Jurkat, Clone E6-1 (cell line): ENCODE data around the gene RNF222.
"Not testable (repeated sequence)": the region's sequence is repeated elsewhere in the genome, so short reads cannot be mapped to it uniquely, and the experiment has no call there.

ENCODE experiments used
- DNase-seq: peaks from one replicate; pipeline ENCODE4 v3.0.0-alpha.2; 2011; ENCODE audit warnings: low read depth, low spot score
- H3K4me3 ChIP-seq: 2 replicates; pipeline ENCODE4 v1.5.1; 2011; ENCODE audit warnings: mild to moderate bottlenecking, low read length, control low read depth, moderate library complexity

Gene RNF222

GRCh38 chr17:8384801-8385378, 12.7 kb downstream of the RNF222 start:
- no peak for DNase-seq
- peak overlapping the region; percentile 98 for H3K4me3 ChIP-seq

DNA sequence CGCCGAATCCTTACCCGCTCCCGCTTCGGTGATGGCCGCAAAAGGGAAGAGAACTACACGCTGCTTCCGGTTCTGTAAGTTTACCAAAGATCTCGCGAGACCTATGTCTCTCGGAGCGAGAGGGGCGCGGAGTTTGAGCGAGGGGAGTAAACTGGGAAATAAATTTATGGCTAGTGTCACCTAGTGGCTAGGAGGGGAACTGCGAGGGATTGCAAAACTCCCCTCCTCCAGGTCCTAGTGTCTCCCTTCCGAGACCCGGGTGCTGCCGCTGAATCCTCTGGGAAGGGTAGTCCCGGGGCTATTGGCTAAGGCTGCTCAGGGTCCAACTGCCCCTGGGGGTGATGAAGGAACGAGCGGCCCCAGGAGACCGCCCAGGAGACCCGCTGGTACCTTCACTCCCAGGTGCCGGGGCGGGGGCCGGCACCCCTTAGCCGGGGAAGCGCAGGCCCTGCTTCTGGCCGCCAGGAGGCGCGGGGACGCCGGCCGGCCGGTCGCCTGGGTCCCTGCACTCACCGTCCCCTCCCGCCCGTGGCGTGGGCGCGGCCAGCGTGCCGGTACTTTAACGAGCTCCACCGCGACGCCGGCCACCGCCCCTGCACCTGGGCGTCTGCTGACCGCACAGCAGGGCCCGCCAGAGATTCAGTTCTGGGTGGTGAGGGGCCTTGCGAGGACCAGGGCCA, 14.3 kb downstream of the RNF222 start, which contains the start of gene RPL26:
Gene RPL26, minus strand, starts transcription at position 51 of the 680 bp plus-strand sequence. CDS start 883 bp downstream, outside the sequence.
- DNase-seq: peak; percentile 98
- peak within 1 kb of the TSS; percentile 98 for H3K4me3 ChIP-seq

GRCh38 chr17:8382880-8383142, 14.8 kb downstream of the RNF222 start:
- peak overlapping the region; percentile 98 for H3K4me3 ChIP-seq
- no peak for DNase-seq

GRCh38 chr17:8382052-8382879, 15.4 kb downstream of the RNF222 start:
- no peak for DNase-seq
- H3K4me3 ChIP-seq: peak overlapping the region; percentile 98

DNA sequence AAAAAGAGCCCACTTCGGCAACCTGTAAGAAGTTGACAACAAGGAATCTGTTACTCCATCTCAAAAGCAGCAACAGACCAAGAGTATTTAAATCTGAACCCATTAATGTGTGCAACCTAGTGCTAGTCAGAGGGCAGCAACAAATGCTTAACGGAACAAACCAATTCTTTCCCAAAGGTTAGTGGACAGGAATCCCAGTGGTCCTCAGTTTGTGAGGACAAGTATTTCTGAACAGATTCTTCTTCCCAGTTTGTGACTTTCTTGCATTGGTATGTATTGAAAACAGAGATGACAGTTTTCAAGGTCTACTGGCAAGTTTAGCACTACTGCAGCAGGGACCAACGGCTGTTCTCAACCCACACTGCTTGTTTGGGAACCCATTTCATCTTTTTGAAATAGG, 17.6 kb downstream of the RNF222 start:
- H3K4me3 ChIP-seq: no peak overlapping the region
- no peak for DNase-seq

DNA sequence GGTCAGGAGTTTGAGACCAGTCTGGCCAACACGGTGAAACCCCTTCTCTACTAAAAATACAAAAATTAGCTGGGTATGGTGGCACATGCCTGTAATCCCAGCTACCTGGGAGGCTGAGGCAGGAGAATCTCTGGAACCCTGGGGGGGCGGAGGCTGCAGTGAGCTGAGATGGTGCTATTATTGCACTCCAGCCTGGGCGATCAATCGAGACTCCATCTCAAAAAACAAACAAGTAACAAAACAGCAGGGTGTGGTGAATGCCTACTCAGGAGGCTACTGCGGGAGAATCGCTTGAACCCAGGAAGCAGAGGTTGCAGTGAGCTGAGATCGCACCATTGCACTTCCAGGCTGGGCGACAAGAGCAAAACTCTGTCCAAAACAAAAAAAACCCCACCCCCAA, 19.5 kb downstream of the RNF222 start:
- H3K4me3 ChIP-seq, DNase-seq: not testable (repeated sequence)

DNA sequence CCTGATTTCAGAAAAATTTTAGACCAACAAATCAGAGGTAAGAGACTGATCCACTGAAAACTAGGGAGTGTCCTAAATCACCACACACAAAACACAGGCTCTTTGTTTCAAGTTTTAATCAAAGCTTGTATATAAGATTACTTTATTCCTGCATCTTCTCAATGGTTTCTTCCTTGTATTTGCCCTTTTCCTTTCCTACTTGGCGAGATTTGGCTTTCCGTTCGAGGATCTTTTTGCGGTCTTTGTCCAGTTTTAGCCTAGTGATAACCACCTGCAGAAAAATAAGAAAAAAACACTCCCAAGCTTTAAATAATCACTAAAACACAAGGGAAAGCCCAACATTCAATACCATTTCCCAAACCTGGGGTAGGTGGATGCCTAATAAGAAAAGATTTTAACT, 20.2 kb downstream of the RNF222 start:
- no peak overlapping the region for H3K4me3 ChIP-seq
- DNase-seq: no peak

DNA sequence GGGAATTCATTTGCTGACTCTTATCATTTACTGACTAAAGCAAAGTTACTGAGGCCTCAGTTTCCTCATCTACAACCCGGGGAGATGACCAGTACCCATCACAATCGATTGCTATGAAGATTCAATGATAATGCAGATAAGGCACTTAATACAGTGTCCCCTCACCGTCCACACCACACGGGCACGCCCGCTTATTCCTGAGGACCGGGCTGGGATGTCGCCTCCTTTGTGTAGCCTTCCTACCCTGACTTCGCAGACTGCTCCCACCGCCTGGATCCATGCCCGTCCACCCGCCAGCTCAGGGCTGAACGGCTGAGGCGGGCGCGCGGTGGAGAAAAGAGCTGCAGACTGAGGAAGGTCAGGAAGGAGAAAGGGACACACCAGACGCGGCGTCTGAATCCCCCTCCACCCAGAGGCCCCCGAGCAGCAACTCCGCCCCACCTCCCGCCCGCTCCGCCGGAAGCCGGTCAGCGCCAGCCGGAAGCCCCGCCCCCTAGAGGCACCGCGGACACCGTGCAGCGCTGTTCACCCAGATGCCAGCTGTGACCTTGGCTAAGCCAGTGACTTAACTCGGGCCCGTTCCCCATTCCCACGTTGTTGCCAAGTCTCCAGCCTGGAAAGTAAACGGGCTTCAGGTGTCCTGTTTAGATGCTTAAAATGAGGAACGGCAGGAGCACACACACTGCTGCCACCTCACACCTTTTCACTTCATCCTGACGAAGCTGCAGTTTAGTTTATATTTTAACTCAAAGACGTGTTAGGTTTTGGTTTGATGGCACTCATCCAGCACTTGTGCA, 21.2 kb downstream of the RNF222 start, which contains the start of gene KRABD2:
Gene KRABD2, minus strand, starts transcription at position 434 of the 797 bp plus-strand sequence.
- peak within 1 kb of the TSS; percentile 90 for H3K4me3 ChIP-seq
- peak; percentile 81 for DNase-seq

GRCh38 chr17:8375738-8376259, 21.8 kb downstream of the RNF222 start:
- peak overlapping the region; percentile 90 for H3K4me3 ChIP-seq

GRCh38 chr17:8373856-8374255, 23.8 kb downstream of the RNF222 start:
- not testable (repeated sequence) for DNase-seq, H3K4me3 ChIP-seq

More at GRCh38 chr17:8375738-8376259, 21.8 kb downstream of the RNF222 start:
- no peak for DNase-seq

DNA sequence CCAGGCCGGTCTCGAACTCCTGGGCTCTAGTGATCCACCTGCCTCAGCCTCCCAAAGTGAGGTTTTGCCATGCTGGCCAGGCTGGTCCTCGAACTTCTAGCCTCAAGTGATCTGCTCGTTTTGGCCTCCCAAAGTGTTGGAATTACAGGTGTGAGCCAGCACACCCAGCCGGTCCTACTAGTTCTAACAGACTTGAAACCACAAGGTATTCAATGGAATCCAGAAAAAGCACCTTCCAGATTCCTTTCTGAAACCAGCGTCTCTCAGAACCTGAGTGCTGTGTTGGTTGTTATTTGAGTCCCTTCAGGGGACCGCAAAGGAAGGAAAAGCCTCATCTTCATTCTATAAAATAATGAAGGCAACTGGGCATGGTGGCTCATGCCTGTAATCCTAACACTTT, 25.2 kb downstream of the RNF222 start:
- no peak for DNase-seq
- H3K4me3 ChIP-seq: no peak overlapping the region

- no peak for DNase-seq
- H3K4me3 ChIP-seq: no peak overlapping the region
Observed at GRCh38 chr17:8371786-8372185, 25.8 kb downstream of the RNF222 start.

DNA sequence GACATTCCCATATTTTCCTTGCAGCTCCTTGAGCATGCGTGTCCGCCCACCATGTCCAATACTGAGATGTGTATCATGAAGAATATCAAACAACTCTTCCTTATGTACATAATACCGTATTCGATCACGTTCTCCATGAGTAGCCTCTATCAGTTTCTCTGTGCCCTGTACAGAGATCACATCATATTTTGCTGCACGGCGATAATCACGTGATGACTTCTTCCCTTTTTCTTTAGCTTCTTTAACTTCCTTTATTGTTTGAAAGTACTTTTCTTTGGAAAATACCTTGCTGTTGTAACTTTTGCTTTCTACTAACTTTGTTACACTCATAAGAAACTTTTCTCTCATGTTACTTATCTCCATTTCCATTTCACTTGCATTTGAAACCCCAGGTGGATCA, 27.7 kb downstream of the RNF222 start:
- no peak for DNase-seq
- H3K4me3 ChIP-seq: no peak overlapping the region

- no peak for DNase-seq
- no peak overlapping the region for H3K4me3 ChIP-seq
Observed at GRCh38 chr17:8368193-8368592, 29.4 kb downstream of the RNF222 start.

DNA sequence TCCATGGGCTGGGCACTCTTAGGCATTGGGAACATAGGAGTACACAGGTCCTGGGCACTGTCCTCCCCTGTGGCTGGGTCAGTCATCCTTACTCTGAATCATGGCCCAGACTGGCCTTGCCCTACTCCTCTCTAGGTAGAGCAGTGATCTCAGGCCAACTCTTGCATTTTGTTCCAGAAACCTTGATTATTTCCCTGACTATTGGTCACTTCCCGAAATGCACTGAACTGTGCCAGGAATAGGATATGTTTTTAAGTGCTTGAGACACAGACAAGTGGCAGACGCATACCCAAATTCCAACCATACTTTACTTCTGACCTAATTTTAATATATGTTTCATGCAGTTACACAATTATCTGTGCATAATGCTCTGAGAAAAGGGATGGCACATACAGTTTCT, 31.4 kb downstream of the RNF222 start:
- DNase-seq: no peak

DNA sequence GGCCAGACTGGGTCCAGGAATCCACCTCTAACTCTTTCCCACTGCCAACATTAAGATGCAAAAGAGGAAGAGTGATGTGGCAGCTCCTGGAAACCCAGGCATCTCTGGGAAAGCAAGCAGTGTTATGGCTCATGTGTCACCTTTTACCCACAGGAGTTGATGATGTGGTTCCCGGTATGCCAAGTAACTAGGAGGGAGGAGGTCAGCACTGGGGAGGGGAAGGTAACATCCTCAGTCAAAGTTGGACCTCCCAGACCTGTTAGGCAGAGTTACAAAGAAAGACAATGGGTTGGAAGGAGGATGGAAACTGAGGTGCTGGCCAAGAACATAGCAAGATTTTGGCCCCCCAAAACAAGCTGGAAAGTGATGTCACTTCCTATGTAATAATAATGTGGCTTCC, 32.5 kb downstream of the RNF222 start:
- DNase-seq: no peak
- no peak overlapping the region for H3K4me3 ChIP-seq

More for the DNA sequence above, 31.4 kb downstream of the RNF222 start:
- no peak overlapping the region for H3K4me3 ChIP-seq

DNA sequence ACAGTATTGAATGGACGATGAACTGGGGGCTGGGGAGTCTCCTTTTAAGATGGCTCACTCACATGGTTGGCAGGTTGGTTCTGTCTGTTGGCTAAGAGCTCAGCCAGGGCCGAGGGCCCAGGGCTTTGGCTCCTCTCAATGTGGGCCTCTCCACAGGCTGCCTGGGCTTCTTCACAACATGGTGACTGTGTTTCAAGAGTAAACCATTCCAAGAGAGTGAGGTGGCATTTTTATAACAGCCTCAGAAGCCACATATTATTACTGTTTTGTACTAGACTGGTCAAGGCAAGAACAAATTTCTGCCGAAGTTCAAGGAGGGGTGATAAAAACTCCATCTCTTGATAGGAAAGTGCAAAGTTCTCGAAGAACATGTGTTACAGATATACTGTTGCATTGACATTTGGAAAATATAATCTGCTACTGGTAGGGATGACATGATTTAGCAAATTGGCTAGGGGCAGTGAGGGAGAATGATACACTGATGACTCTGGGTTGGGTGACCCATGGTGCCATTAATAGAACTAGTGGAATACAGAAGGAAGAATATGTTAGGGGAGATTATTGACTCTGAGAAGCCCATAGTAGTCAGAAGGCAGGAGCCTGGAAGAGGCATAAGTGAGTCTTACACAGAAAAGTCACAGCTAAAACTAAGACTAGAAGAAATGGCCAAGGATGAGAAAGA, 34.8 kb downstream of the RNF222 start:
- DNase-seq: no peak
- H3K4me3 ChIP-seq: no peak overlapping the region

DNA sequence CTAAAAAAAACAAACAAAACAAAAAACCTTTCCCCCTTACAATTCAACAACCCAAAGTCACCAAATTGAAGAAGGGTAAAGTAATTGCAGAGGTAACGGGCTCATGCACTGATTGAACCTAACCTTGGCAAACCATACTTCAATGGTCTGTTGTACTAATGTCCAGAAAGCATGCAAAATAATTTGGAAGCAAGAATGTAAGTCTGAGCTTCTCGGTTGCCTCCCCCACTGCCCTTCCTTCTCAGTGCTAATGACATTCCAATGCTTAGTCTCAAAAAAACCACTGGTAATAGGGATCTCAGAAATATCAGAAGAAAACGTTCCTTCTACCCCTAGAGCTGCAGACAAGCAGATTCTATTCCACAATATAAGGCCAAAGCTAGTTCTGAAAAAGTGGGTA, 36.9 kb downstream of the RNF222 start:
- DNase-seq: no peak

DNA sequence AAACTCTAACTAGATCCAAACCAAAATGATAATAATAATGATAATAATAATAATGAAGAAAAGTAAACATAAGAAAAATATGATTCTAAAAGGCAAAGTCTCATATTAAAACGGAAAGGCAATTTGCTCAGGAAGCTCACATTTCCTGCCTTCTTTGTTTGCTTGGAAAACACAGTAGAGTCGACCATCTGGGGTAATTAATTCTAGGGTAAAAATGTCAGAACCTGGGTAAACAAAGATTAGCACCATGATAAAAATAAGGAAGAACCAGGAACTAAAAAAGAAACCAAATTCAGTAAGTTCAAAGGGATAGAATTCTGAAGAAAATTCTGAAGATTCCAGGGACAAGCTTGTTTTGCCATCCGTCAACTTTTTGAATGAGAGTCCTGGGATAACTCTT, 37.4 kb downstream of the RNF222 start:
- no peak for DNase-seq
- no peak overlapping the region for H3K4me3 ChIP-seq

More for the DNA sequence above, 36.9 kb downstream of the RNF222 start:
- H3K4me3 ChIP-seq: no peak overlapping the region
